IMR-90 (cell line): ENCODE results near the gene UTP14A. TPM values are rescaled to one million over a fixed set of nuclear protein-coding genes. Genes with fewer than 3 reads are reported as not detected.

Experiments
- ATAC-seq: fragments of 200-7000 bp; cut with Tn5 transposase; 2 replicates; pipeline ENCODE4 v1.9.1; 2020; ENCODE audit warnings: low read depth, mild to moderate bottlenecking, moderate library complexity
- BruUV-seq: library from RNA; stranded (reverse); fragments of 400-500 nt; replicated peaks from 2 replicates; lab custom pipeline; 2021; lab: Mats Ljungman, UMichigan
- CTCF ChIA-PET: fragments of 300-600 bp; formaldehyde crosslinking; extraction: SDS; loops from one replicate; lab custom pipeline; 2021; ENCODE audit warnings: antibody characterized with exemption; lab: Yijun Ruan, JAX
- POLR2A ChIA-PET: fragments of 300-600 bp; sonication (Branson Sonifier 250); formaldehyde crosslinking; loops from one replicate; lab custom pipeline; 2022; ENCODE audit warnings: antibody characterized with exemption; ENCODE audit not compliant: unreplicated experiment; lab: Charles Lee
- DNase-seq: peaks from one replicate; pipeline ENCODE4 v3.0.0; 2013
- H2AFZ ChIP-seq: replicated peaks from 2 replicates; pipeline ENCODE3; 2013; ENCODE audit warnings: low read length, mild to moderate bottlenecking; ENCODE audit not compliant: poor library complexity
- H2AK5ac ChIP-seq: 2 replicates; pipeline ENCODE4 v1.6.1; 2013; ENCODE audit warnings: low read depth, low read length, inconsistent platforms
- H2AK9ac ChIP-seq: replicated peaks from 2 replicates; pipeline ENCODE3; 2013; ENCODE audit warnings: mild to moderate bottlenecking, low read depth, low read length, moderate library complexity; ENCODE audit not compliant: poor library complexity
- H2BK120ac ChIP-seq: 2 replicates; pipeline ENCODE4 v1.6.1; 2013; ENCODE audit warnings: low read depth, low read length, inconsistent platforms
- H2BK15ac ChIP-seq: 3 replicates; pipeline ENCODE4 v1.6.1; 2013; ENCODE audit warnings: low read depth, low read length, inconsistent platforms
- H2BK20ac ChIP-seq: 2 replicates; pipeline ENCODE4 v1.6.1; 2013; ENCODE audit warnings: low read depth, mild to moderate bottlenecking, inconsistent platforms, low read length, moderate library complexity
- H2BK5ac ChIP-seq: 2 replicates; pipeline ENCODE4 v1.6.1; 2013; ENCODE audit warnings: mild to moderate bottlenecking, low read depth, low read length, inconsistent platforms; ENCODE audit not compliant: poor library complexity, severe bottlenecking
- H3K14ac ChIP-seq: replicated peaks from 2 replicates; pipeline ENCODE4 v1.6.1; 2013; ENCODE audit warnings: low read depth, low read length, inconsistent platforms
- H3K18ac ChIP-seq: 2 replicates; pipeline ENCODE4 v1.6.1; 2013; ENCODE audit warnings: low read depth, low read length, control low read depth
- H3K23ac ChIP-seq: 2 replicates; pipeline ENCODE4 v1.6.1; 2013; ENCODE audit warnings: low read depth, low read length, inconsistent platforms
- H3K27ac ChIP-seq: 2 replicates; pipeline ENCODE4 v1.5.1; 2013; ENCODE audit warnings: mild to moderate bottlenecking, control low read depth, low read length; ENCODE audit not compliant: insufficient read depth
- H3K27me3 ChIP-seq: 2 replicates; pipeline ENCODE4 v1.6.1; 2013; ENCODE audit warnings: low read length; ENCODE audit not compliant: control insufficient read depth, insufficient read depth
- H3K36me3 ChIP-seq: 2 replicates; pipeline ENCODE4 v1.6.1; 2013; ENCODE audit warnings: low read length, mixed read lengths; ENCODE audit not compliant: control insufficient read depth, insufficient read depth
- H3K4ac ChIP-seq: 2 replicates; pipeline ENCODE4 v1.6.1; 2013; ENCODE audit warnings: low read depth, low read length, inconsistent platforms
- H3K4me1 ChIP-seq: 2 replicates; pipeline ENCODE4 v1.6.1; 2013; ENCODE audit warnings: low read length, mixed read lengths; ENCODE audit not compliant: control insufficient read depth, insufficient read depth
- H3K4me2 ChIP-seq: 2 replicates; pipeline ENCODE4 v1.6.1; 2013; ENCODE audit warnings: low read depth, mild to moderate bottlenecking, control low read depth, low read length, moderate library complexity
- H3K4me3 ChIP-seq: 2 replicates; pipeline ENCODE4 v1.5.1; 2013; ENCODE audit warnings: low read depth, mild to moderate bottlenecking, control low read depth, low read length, moderate library complexity; ENCODE audit not compliant: insufficient read depth
- H3K56ac ChIP-seq: 2 replicates; pipeline ENCODE4 v1.6.1; 2013; ENCODE audit warnings: low read length, inconsistent platforms; ENCODE audit not compliant: insufficient read depth; ENCODE audit errors: extremely low read depth
- H3K79me1 ChIP-seq, 2 experiments: 2 replicates each; pipeline ENCODE4 v1.6.1; 2013; ENCODE audit warnings: low read length in 2 of 2, inconsistent platforms in 1 of 2, low read depth in 1 of 2
- H3K9ac ChIP-seq: 2 replicates; pipeline ENCODE4 v1.6.1; 2013; ENCODE audit warnings: low read depth, low read length, control low read depth
- H3K9me1 ChIP-seq: 2 replicates; pipeline ENCODE4 v1.6.1; 2013; ENCODE audit warnings: low read length, inconsistent platforms; ENCODE audit not compliant: insufficient read depth
- H3K9me3 ChIP-seq: 2 replicates; pipeline ENCODE4 v1.6.1; 2013; ENCODE audit warnings: low read length; ENCODE audit not compliant: control insufficient read depth, insufficient read depth
- H4K20me1 ChIP-seq: 2 replicates; pipeline ENCODE4 v1.6.1; 2013; ENCODE audit warnings: low read length, inconsistent platforms; ENCODE audit not compliant: insufficient read depth
- H4K5ac ChIP-seq: 2 replicates; pipeline ENCODE4 v1.6.1; 2013; ENCODE audit warnings: mild to moderate bottlenecking, low read depth, low read length, control low read depth
- H4K8ac ChIP-seq, 2 experiments: 2 replicates each; pipeline ENCODE4 v1.6.1; 2013; ENCODE audit warnings: low read depth in 2 of 2, low read length in 2 of 2, control low read depth in 1 of 2, inconsistent platforms in 1 of 2
- H4K91ac ChIP-seq: 2 replicates; pipeline ENCODE4 v1.6.1; 2013; ENCODE audit warnings: low read depth, low read length, inconsistent platforms; ENCODE audit not compliant: insufficient read depth
- BHLHE40 ChIP-seq: fragments of 150-350 bp; IDR thresholded peaks from 2 replicates; pipeline ENCODE4 v1.6.1; 2016; ENCODE audit warnings: mild to moderate bottlenecking, low read depth, low read length
- CEBPB ChIP-seq: IDR thresholded peaks from 2 replicates; pipeline ENCODE4 v1.6.1; 2012; ENCODE audit warnings: low read depth, low read length, improper control_type of control experiment
- CHD1 ChIP-seq: IDR thresholded peaks from 2 replicates; pipeline ENCODE4 v1.6.1; 2012; ENCODE audit warnings: low read depth, low read length, improper control_type of control experiment
- CTCF ChIP-seq: conservative IDR thresholded peaks from 2 replicates; pipeline ENCODE4 v1.5.1; 2012; ENCODE audit warnings: mild to moderate bottlenecking, low read depth, low read length, improper control_type of control experiment
- ELK1 ChIP-seq: fragments of 150-350 bp; IDR thresholded peaks from 2 replicates; pipeline ENCODE4 v1.6.1; 2016; ENCODE audit warnings: low read depth, mild to moderate bottlenecking, low read length, moderate library complexity, borderline replicate concordance
- FOS ChIP-seq: fragments of 150-350 bp; IDR thresholded peaks from 2 replicates; pipeline ENCODE4 v1.6.1; 2016; ENCODE audit warnings: low read depth, low read length
- MAZ ChIP-seq: IDR thresholded peaks from 2 replicates; pipeline ENCODE4 v1.6.1; 2012; ENCODE audit warnings: low read depth, mild to moderate bottlenecking, low read length, improper control_type of control experiment, moderate library complexity, borderline replicate concordance
- NFE2L2 ChIP-seq: fragments of 150-350 bp; IDR thresholded peaks from 2 replicates; pipeline ENCODE4 v1.6.1; 2016; ENCODE audit warnings: low read depth, mild to moderate bottlenecking, low read length
- POLR2A ChIP-seq: IDR thresholded peaks from 2 replicates; pipeline ENCODE4 v1.6.1; 2012; ENCODE audit warnings: mild to moderate bottlenecking, low read depth, low read length
- RFX5 ChIP-seq: IDR thresholded peaks from 2 replicates; pipeline ENCODE4 v1.8.0; 2012; ENCODE audit warnings: low read depth, mild to moderate bottlenecking, low read length, moderate library complexity
- SMC3 ChIP-seq: fragments of 150-350 bp; IDR thresholded peaks from 2 replicates; pipeline ENCODE4 v1.6.1; 2016; ENCODE audit warnings: low read depth, mild to moderate bottlenecking, antibody characterized with exemption, low read length, moderate library complexity
- WGBS, 2 experiments: methylation state at CpG; one replicate each; pipeline versions ENCODE4 v1.1.5 to v1.1.7; 2013; ENCODE audit warnings: missing lambda C conversion rate in 2 of 2; ENCODE audit not compliant: insufficient read length in 1 of 2; ENCODE audit errors: extremely low coverage in 2 of 2; 5-methylcytosine and 5-hydroxymethylcytosine counted together
- dilution Hi-C: fragments of 300-500 bp; cut with HindIII; formaldehyde crosslinking; loops from one replicate; pipeline ENCODE4 v1.14.3; 2018; ENCODE audit warnings: low sequenced_read_pairs; ENCODE audit not compliant: unreplicated experiment
- in situ Hi-C: fragments of 300-500 bp; cut with MboI; formaldehyde crosslinking; loops from 3 replicates; pipeline ENCODE4 v1.14.3; 2019; ENCODE audit warnings: low sequenced_read_pairs, inconsistent platforms, mixed read lengths
- intact Hi-C: fragments of 100-400 bp; cut with micrococcal nuclease; formaldehyde crosslinking; loops from 2 replicates; pipeline ENCODE4 v1.10.0; 2022
- polyA plus RNA-seq, 3 experiments: library from polyadenylated mRNA; depleted of rRNA; stranded (reverse); fragments of >200 nt; gene quantifications; 2 replicates each; pipeline ENCODE4 v1.2.3, GENCODE V29; 2012; ENCODE audit warnings: low replicate concordance in 1 of 3
- total RNA-seq: library from RNA; depleted of rRNA; stranded (reverse); fragments of >200 nt; gene quantifications from 2 replicates; pipeline ENCODE4 v1.2.3, GENCODE V29; 2012
- TF ChIP-seq, protein P1 (sequence below): fragments of 150-350 bp; IDR thresholded peaks from 2 replicates; pipeline ENCODE4 v1.6.1; 2017; ENCODE audit warnings: mild to moderate bottlenecking, antibody characterized with exemption, low read length, low read depth

Gene UTP14A
- total and polyA plus RNA-seq, 2 of the 4 experiments (the other 2 are of a cell fraction) = 13.8 to 15.2 TPM

- Histone ChIP-seq H2AK5ac (no peak overlapping the region), H3K27me3 (peaks cover 36% of the 10 kb centered on the region), H2AFZ (peak overlapping the region; percentile 89), H3K4me3 (peak overlapping the region; percentile 78), H2BK20ac (no peak overlapping the region), H2BK15ac (no peak overlapping the region), H2BK120ac (no peak overlapping the region), H3K27ac (peak overlapping the region; percentile 9; the same call in 1 of the 2 replicates), H2BK5ac (no peak overlapping the region), H3K23ac (peak overlapping the region; percentile 78; the same call in 1 of the 2 replicates), H3K4ac (peak overlapping the region; percentile 35; the same call in 1 of the 2 replicates), H3K4me1 (no peaks in the 10 kb centered on the region), H3K79me1 (peaks cover 0 to 4% of the 10 kb centered on the region in 2 experiments; a peak in 1 of 4 replicates), H3K9me1 (no peaks in the 10 kb centered on the region), H4K5ac (peak overlapping the region; percentile 8; the same call in 1 of the 2 replicates), H3K56ac (no peak overlapping the region), H3K4me2 (peak overlapping the region; percentile 57), H2AK9ac (no peak overlapping the region), H4K8ac (peak overlapping the region in 1 of 2 experiments; percentile 84; a peak in 1 of 4 replicates), H3K14ac (no peak overlapping the region), H3K9me3 (no peaks in the 10 kb centered on the region), H3K18ac (no peak overlapping the region), H3K9ac (peak overlapping the region; percentile 36; the same call in 1 of the 2 replicates), H4K20me1 (no peaks in the 10 kb centered on the region), H4K91ac (no peak overlapping the region), H3K36me3 (0 out of 2 replicates have a peak, but pooled peaks cover 2% of the 10 kb centered on the region)
- CTCF ChIA-PET = no interaction called here
- DNase-seq = no peak
- no peak for TF ChIP-seq BHLHE40
- TF ChIP-seq CHD1 = no peak
- no peak for TF ChIP-seq CEBPB
- TF ChIP-seq, protein P1, sequence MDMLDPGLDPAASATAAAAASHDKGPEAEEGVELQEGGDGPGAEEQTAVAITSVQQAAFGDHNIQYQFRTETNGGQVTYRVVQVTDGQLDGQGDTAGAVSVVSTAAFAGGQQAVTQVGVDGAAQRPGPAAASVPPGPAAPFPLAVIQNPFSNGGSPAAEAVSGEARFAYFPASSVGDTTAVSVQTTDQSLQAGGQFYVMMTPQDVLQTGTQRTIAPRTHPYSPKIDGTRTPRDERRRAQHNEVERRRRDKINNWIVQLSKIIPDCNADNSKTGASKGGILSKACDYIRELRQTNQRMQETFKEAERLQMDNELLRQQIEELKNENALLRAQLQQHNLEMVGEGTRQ = no peak
- TF ChIP-seq FOS = no peak
- no peak for TF ChIP-seq CTCF
- TF ChIP-seq NFE2L2 = no peak
- no peak for TF ChIP-seq POLR2A
- TF ChIP-seq MAZ = no peak
- no peak for TF ChIP-seq RFX5
- TF ChIP-seq SMC3 = no peak
- TF ChIP-seq ELK1 = no peak
- in situ Hi-C loops (no loop called here), intact Hi-C loops (loop anchor here (2.0 kb wide), 1 partner anchor 128 kb away; no protein-coding TSS in a partner anchor), dilution Hi-C loops (no loop called here)
- POLR2A ChIA-PET = no interaction called here
- no TSS peak for BruUV-seq
- 64% methylated on average over 18 of the region's 47 CpGs; no CpG with 5 or more reads in 1 of the 2 experiments for WGBS, 2 experiments
- ATAC-seq = no peak
Observed at GRCh38 chrX:129932821-129933321, 26.9 kb downstream of the UTP14A start.
